Esophagus squamous epithelium (tissue), 5 donors: ENCODE results near the gene MZT2A. TPM values are rescaled to one million over a fixed set of nuclear protein-coding genes. Genes with fewer than 3 reads are reported as not detected.
"Not testable (repeated sequence)": the region's sequence is repeated elsewhere in the genome, so short reads cannot be mapped to it uniquely, and the experiment has no call there.

Experiments used
- DNase-seq: peaks from one replicate; lab custom pipeline; 2025; lab: John Stamatoyannopoulos, UW
- H3K27ac ChIP-seq, 4 donors: fragments of 200-600 bp; sonication (generic); one replicate each; pipeline ENCODE4 v1.5.1; 2016 to 2019; ENCODE audit warnings: mild to moderate bottlenecking in 1 of 4
- H3K27me3 ChIP-seq, 4 donors: fragments of 200-600 bp; sonication (generic); 1 replicate in 3 of 4; 2 replicates in 1 of 4; pipeline versions ENCODE4 v1.5.1 to v1.6.0; 2017 to 2021; ENCODE audit warnings: antibody characterized with exemption in 1 of 4
- H3K36me3 ChIP-seq, 3 donors: fragments of 200-600 bp; sonication (generic); one replicate each; pipeline ENCODE4 v1.5.1; 2016 to 2019
- H3K4me1 ChIP-seq, 3 donors: fragments of 200-600 bp; sonication (generic); one replicate each; pipeline ENCODE4 v1.5.1; 2017 to 2019
- H3K4me3 ChIP-seq, 4 donors: fragments of 200-600 bp; sonication (generic); 1 replicate in 3 of 4; 2 replicates in 1 of 4; pipeline ENCODE4 v1.5.1; 2016 to 2019; ENCODE audit warnings: mild to moderate bottlenecking in 2 of 4, moderate library complexity in 1 of 4
- H3K9me3 ChIP-seq, 3 donors: fragments of 200-600 bp; sonication (generic); one replicate each; pipeline ENCODE4 v1.5.1; 2016 to 2019
- CTCF ChIP-seq, 6 experiments: fragments of 450-650 bp in 4 of 6; fragments of 200-600 bp in 2 of 6; sonication (generic) in 2 of 6; IDR thresholded peaks; one replicate each; pipeline ENCODE4 v1.5.1; 2016 to 2019; ENCODE audit warnings: antibody characterized with exemption in 6 of 6, mild to moderate bottlenecking in 4 of 6, moderate library complexity in 4 of 6
- POLR2A ChIP-seq, 4 donors: fragments of 450-650 bp; IDR thresholded peaks; one replicate each; pipeline ENCODE4 v1.6.1; 2017; ENCODE audit warnings: antibody characterized with exemption in 4 of 4, mild to moderate bottlenecking in 4 of 4, moderate library complexity in 3 of 4
- WGBS, 2 donors: methylation state at CpG; one replicate each; pipeline ENCODE4 v1.1.5; 2018; 5-methylcytosine and 5-hydroxymethylcytosine counted together
- intact Hi-C: fragments of 100-400 bp; cut with DNase I; formaldehyde crosslinking; loops from one replicate; pipeline ENCODE4 v1.15.0; 2022
- total RNA-seq, 4 donors: library from RNA; depleted of rRNA; stranded (reverse); fragments of >200 nt; gene quantifications; one replicate each; pipeline ENCODE4 v1.1.0, GENCODE V29; 2016
- donor health status: DM: yes; HTN: yes; CAD: no.

MZT2A gene
- total RNA-seq, 4 donors from 2014 or later = 101 to 169 (median 118) TPM

GRCh38 chr2:131516011-131516410 is 23.8 kb upstream of the MZT2A start:
- intact Hi-C loops = no loop called here
- TF ChIP-seq CTCF (IDR thresholded peaks at IDR 0.05) (no peak), POLR2A (IDR thresholded peaks at IDR 0.05) (no peak)
- no peak overlapping the region for H3K27ac ChIP-seq
- 90% methylated on average over 2 of the region's 10 CpGs; no CpG with 5 or more reads in 1 of the 2 donors for WGBS, 2 donors
- H3K27me3 ChIP-seq = no peaks in the 10 kb centered on the region
- no peaks in the 10 kb centered on the region for H3K9me3 ChIP-seq
- no peak for DNase-seq
- H3K36me3 ChIP-seq = peaks cover 4 to 85% (median 11%) of the 10 kb centered on the region in 3 donors
- no peak overlapping the region for H3K4me3 ChIP-seq
- no peaks in the 10 kb centered on the region for H3K4me1 ChIP-seq

GRCh38 chr2:131515235-131515634 is 23.0 kb upstream of the MZT2A start:
- H3K27ac ChIP-seq, H3K4me1 ChIP-seq, H3K9me3 ChIP-seq, H3K27me3 ChIP-seq, intact Hi-C loops, H3K4me3 ChIP-seq, DNase-seq: not testable (repeated sequence)
- H3K36me3 ChIP-seq = peaks cover 4 to 83% (median 9%) of the 10 kb centered on the region in 3 donors
- WGBS, 2 donors = no CpG with 5 or more reads among the region's 14 CpGs

GRCh38 chr2:131514408-131515166 is 22.4 kb upstream of the MZT2A start:
- intact Hi-C loops, H3K4me1 ChIP-seq, H3K27me3 ChIP-seq, H3K4me3 ChIP-seq, H3K9me3 ChIP-seq, DNase-seq, H3K27ac ChIP-seq: not testable (repeated sequence)
- H3K36me3 ChIP-seq = peaks cover 3 to 83% (median 4%) of the 10 kb centered on the region in 3 donors
- WGBS, 2 donors = 67 to 78% methylated on average over 7 to 10 of the region's 15 CpGs

GRCh38 chr2:131511969-131512870 is 20.0 kb upstream of the MZT2A start:
- H3K9me3 ChIP-seq, H3K4me3 ChIP-seq, H3K27me3 ChIP-seq, H3K27ac ChIP-seq, H3K4me1 ChIP-seq, intact Hi-C loops, DNase-seq: not testable (repeated sequence)
- WGBS, 2 donors = 59 to 92% methylated on average over 8 to 9 of the region's 17 CpGs
- H3K36me3 ChIP-seq = peaks cover 4 to 83% (median 12%) of the 10 kb centered on the region in 3 donors

GRCh38 chr2:131511291-131511968 is 19.2 kb upstream of the MZT2A start:
- WGBS, 2 donors = 80 to 84% methylated on average over 12 to 20 of the region's 22 CpGs

GRCh38 chr2:131509615-131510014 is 17.4 kb upstream of the MZT2A start:
- no peak overlapping the region for H3K27ac ChIP-seq
- DNase-seq = no peak
- H3K4me3 ChIP-seq = no peak overlapping the region
- no peaks in the 10 kb centered on the region for H3K9me3 ChIP-seq
- H3K36me3 ChIP-seq = peaks cover 4 to 97% (median 26%) of the 10 kb centered on the region in 3 donors
- no peaks in the 10 kb centered on the region for H3K4me1 ChIP-seq
- intact Hi-C loops = no loop called here
- no peaks in the 10 kb centered on the region for H3K27me3 ChIP-seq
- no peak for TF ChIP-seq CTCF (IDR thresholded peaks at IDR 0.05)
- TF ChIP-seq POLR2A (IDR thresholded peaks at IDR 0.05) = no peak
- WGBS, 2 donors = 80 to 100% methylated on average over 1 of the region's 9 CpGs

More at GRCh38 chr2:131511291-131511968, 19.2 kb upstream of the MZT2A start:
- H3K4me3 ChIP-seq, H3K9me3 ChIP-seq, H3K4me1 ChIP-seq, H3K27ac ChIP-seq, DNase-seq, intact Hi-C loops, H3K27me3 ChIP-seq: not testable (repeated sequence)
- peaks cover 4 to 83% (median 15%) of the 10 kb centered on the region in 3 donors for H3K36me3 ChIP-seq

GRCh38 chr2:131504082-131504750 is 12.0 kb upstream of the MZT2A start:
- 80 to 87% methylated on average over 5 to 6 of the region's 7 CpGs for WGBS, 2 donors
- H3K27me3 ChIP-seq, H3K4me1 ChIP-seq, H3K9me3 ChIP-seq, H3K4me3 ChIP-seq, intact Hi-C loops, DNase-seq, H3K27ac ChIP-seq: not testable (repeated sequence)
- H3K36me3 ChIP-seq = peaks cover 0 to 100% (median 45%) of the 10 kb centered on the region in 3 donors

- H3K9me3 ChIP-seq, H3K4me3 ChIP-seq, H3K27me3 ChIP-seq, DNase-seq, H3K4me1 ChIP-seq, H3K27ac ChIP-seq, intact Hi-C loops: not testable (repeated sequence)
- WGBS, 2 donors = 92 to 95% methylated on average over 4 of the region's 4 CpGs
- H3K36me3 ChIP-seq = peaks cover 0 to 100% (median 39%) of the 10 kb centered on the region in 3 donors
Observed at GRCh38 chr2:131503587-131503986, 11.4 kb upstream of the MZT2A start.

- H3K36me3 ChIP-seq = peaks cover 0 to 67% (median 12%) of the 10 kb centered on the region in 3 donors
- H3K27ac ChIP-seq, H3K4me3 ChIP-seq, intact Hi-C loops, H3K9me3 ChIP-seq, H3K27me3 ChIP-seq, DNase-seq: not testable (repeated sequence)
- H3K4me1 ChIP-seq = peaks cover 13 to 29% (median 14%) of the 10 kb centered on the region in 3 donors
- WGBS, 2 donors = 62 to 72% methylated on average over 4 to 7 of the region's 8 CpGs
Observed at GRCh38 chr2:131498321-131498973, 6.2 kb upstream of the MZT2A start.
